Activated T-cell treated with anti-CD3 and anti-CD28 coated beads for 4 hours (primary cell): ENCODE measurements around the gene PHETA2.
"Not testable (repeated sequence)": the region's sequence is repeated elsewhere in the genome, so short reads cannot be mapped to it uniquely, and the experiment has no call there.

Source experiments
- DNase-seq: peaks from one replicate; pipeline ENCODE4 v3.0.0-alpha.2; 2020

Gene PHETA2

GRCh38 chr22:42070517-42071422 is 3.3 kb upstream of the PHETA2 start, which contains the start of gene NAGA:
TSS of gene NAGA (minus strand) at chr22:42070812. CDS start at chr22:42070297, 515 bp downstream.
- DNase-seq: peak; percentile 79

- not testable (repeated sequence) for DNase-seq
These were observed 2.5 kb upstream of the PHETA2 start for GRCh38 chr22:42071508-42071907.

- no peak for DNase-seq
These were observed 1.3 kb upstream of the PHETA2 start for GRCh38 chr22:42072606-42073330.

GRCh38 chr22:42073621-42074041 is 417 bp upstream of the PHETA2 start:
- no peak for DNase-seq

- no peak for DNase-seq
These were observed 1.0 kb downstream of the PHETA2 start for GRCh38 chr22:42074846-42075676.

GRCh38 chr22:42076764-42077485 is 2.9 kb downstream of the PHETA2 start:
- no peak for DNase-seq

- no peak for DNase-seq
These were observed 3.6 kb downstream of the PHETA2 start for GRCh38 chr22:42077486-42078125.

GRCh38 chr22:42078469-42079318 is 4.6 kb downstream of the PHETA2 start:
- DNase-seq: no peak

- DNase-seq: peak; percentile 97
These were observed 5.5 kb downstream of the PHETA2 start, which contains the start of gene SMDT1 for GRCh38 chr22:42079319-42080251. TSS of gene SMDT1 (plus strand) at chr22:42079700. CDS start at chr22:42079769, 69 bp downstream.

GRCh38 chr22:42080287-42080686 is 6.2 kb downstream of the PHETA2 start:
- DNase-seq: no peak

GRCh38 chr22:42083119-42083518 is 9.1 kb downstream of the PHETA2 start:
- DNase-seq: no peak

GRCh38 chr22:42084874-42085273 is 10.8 kb downstream of the PHETA2 start:
- no peak for DNase-seq

GRCh38 chr22:42086051-42086450 is 12.0 kb downstream of the PHETA2 start:
- DNase-seq: no peak

- DNase-seq: peak; percentile 97
These were observed 16.8 kb downstream of the PHETA2 start, which contains the start of gene NDUFA6 for GRCh38 chr22:42090596-42091454. TSS of gene NDUFA6 (minus strand) at chr22:42090772. CDS start at chr22:42090744, 28 bp downstream.

GRCh38 chr22:42091455-42091782 is 17.4 kb downstream of the PHETA2 start:
- DNase-seq: no peak

- DNase-seq: no peak
These were observed 27.2 kb downstream of the PHETA2 start for GRCh38 chr22:42101199-42101598.

GRCh38 chr22:42104332-42104860 is 30.3 kb downstream of the PHETA2 start:
- DNase-seq: not testable (repeated sequence)

- no peak for DNase-seq
These were observed 34.8 kb downstream of the PHETA2 start for GRCh38 chr22:42108848-42109247.
